ENCODE measurements around the gene STT3B. TPM values are rescaled to one million over a fixed set of nuclear protein-coding genes. Genes with fewer than 3 reads are reported as not detected.

STT3B gene
- total RNA-seq, 6 experiments from 2014 or later, result 53.8 to 70.9 (median 65.1) TPM

- intact Hi-C loops (cut with DNase I), result no loop called here
- DNase-seq, result no peak
- Histone ChIP-seq H3K27me3 (no peaks in the 10 kb centered on the region), H3K4me1 (peaks cover 0 to 6% (median 3%) of the 10 kb centered on the region in 4 donors), H3K27ac (no peak overlapping the region), H3K4me3 (no peak overlapping the region), H3K36me3 (no peaks in the 10 kb centered on the region), H3K9me3 (no peaks in the 10 kb centered on the region)
- ATAC-seq, result no peak
- TF ChIP-seq CTCF (IDR thresholded peaks at IDR 0.05) (no peak), POLR2A (IDR thresholded peaks at IDR 0.05) (no peak)
- 67% methylated on average over 1 of the region's 1 CpG for WGBS (ENCODE audit: insufficient coverage, low coverage, low lambda C conversion rate, missing lambda C conversion rate)
Measured at GRCh38 chr3:31509147-31509728, 23.5 kb upstream of the STT3B start.

DNA sequence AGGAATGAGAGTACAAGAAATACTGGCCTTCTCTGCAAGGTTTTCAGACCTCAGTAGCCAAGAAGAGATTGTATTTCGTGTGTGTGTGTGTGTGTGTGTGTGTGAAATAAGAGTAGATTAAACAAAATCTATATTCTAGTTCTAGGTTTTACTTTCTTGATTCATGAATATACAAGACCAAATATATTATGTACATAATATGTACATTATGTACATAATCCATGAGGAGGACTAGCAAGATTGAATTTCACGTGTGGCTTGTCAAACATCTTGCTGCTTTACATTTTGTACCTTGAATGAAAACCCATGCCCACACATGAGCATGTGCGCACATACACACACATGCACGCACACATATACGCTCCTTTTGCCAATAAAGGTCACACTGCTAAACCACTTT is 18.2 kb upstream of the STT3B start:
- Histone ChIP-seq H3K27ac (no peak overlapping the region), H3K27me3 (no peaks in the 10 kb centered on the region), H3K36me3 (no peaks in the 10 kb centered on the region), H3K4me1 (no peaks in the 10 kb centered on the region), H3K4me3 (no peak overlapping the region), H3K9me3 (no peaks in the 10 kb centered on the region)
- no peak for DNase-seq
- intact Hi-C loops (cut with DNase I), result no loop called here
- TF ChIP-seq CTCF (IDR thresholded peaks at IDR 0.05) (no peak), POLR2A (IDR thresholded peaks at IDR 0.05) (no peak)
- no peak for ATAC-seq
- 83% methylated on average over 5 of the region's 5 CpGs for WGBS (ENCODE audit: insufficient coverage, low coverage, low lambda C conversion rate, missing lambda C conversion rate)

DNA sequence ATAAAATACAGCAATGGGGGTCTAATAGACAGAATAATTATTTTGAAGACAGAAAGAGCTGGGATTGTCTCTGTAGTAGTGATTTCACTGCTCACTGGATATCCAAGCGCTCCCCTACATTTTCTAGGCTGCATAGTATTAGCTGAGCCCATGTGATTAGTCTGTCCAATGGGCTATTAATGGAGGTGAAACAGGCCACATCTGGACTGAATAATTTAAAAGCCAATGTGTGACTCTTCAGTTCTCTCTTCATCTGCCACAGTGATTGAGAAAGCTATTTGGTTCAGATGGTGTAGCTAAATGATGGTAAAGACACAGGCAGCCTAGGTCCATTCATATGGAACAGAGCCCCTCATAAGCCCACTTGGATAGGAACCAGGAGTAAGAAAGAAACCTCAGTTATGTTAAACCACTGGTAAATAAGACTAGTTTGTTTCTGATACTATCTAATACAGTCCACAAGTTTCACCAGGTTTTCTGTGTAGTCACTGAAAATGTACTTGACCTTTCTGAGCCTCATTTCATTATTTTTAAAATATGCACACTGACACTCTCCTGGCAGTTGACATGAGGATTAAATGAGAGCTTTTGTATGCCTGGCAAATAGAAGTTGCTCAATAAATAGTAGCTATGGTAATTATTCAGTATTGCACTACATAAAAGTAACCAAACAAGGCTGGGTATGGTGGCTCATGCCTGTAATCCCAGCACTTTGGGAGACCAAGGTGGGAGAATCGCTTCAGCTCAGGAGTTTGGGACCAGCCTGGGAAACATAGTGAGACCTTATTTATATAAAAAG is 17.0 kb upstream of the STT3B start:
- ATAC-seq, result no peak

GRCh38 chr3:31516757-31517156 is 16.0 kb upstream of the STT3B start:
- intact Hi-C loops (cut with DNase I), result no loop called here
- H3K27ac ChIP-seq, result no peak overlapping the region
- H3K4me1 ChIP-seq, result no peaks in the 10 kb centered on the region
- 58% methylated on average over 3 of the region's 3 CpGs for WGBS (ENCODE audit: insufficient coverage, low coverage, low lambda C conversion rate, missing lambda C conversion rate)
- no peaks in the 10 kb centered on the region for H3K9me3 ChIP-seq
- no peak overlapping the region for H3K4me3 ChIP-seq
- TF ChIP-seq CTCF (IDR thresholded peaks at IDR 0.05) (no peak), POLR2A (IDR thresholded peaks at IDR 0.05) (no peak)
- H3K36me3 ChIP-seq, result no peaks in the 10 kb centered on the region
- DNase-seq (no peak), ATAC-seq (no peak)
- H3K27me3 ChIP-seq, result no peaks in the 10 kb centered on the region

More for the DNA sequence above, 17.0 kb upstream of the STT3B start:
- H3K27me3 ChIP-seq, result no peaks in the 10 kb centered on the region
- H3K4me3 ChIP-seq, result no peak overlapping the region
- H3K36me3 ChIP-seq, result no peaks in the 10 kb centered on the region
- TF ChIP-seq POLR2A (IDR thresholded peaks at IDR 0.05) (no peak), CTCF (IDR thresholded peaks at IDR 0.05) (no peak)
- no peaks in the 10 kb centered on the region for H3K9me3 ChIP-seq
- DNase-seq, result no peak
- H3K27ac ChIP-seq, result no peak overlapping the region
- intact Hi-C loops (cut with DNase I), result no loop called here
- WGBS (ENCODE audit: insufficient coverage, low coverage, low lambda C conversion rate, missing lambda C conversion rate), result 100% methylated on average over 2 of the region's 2 CpGs
- no peaks in the 10 kb centered on the region for H3K4me1 ChIP-seq

Data from right lobe of liver (tissue), 6 donors.